H9 (cell line): ENCODE measurements around the gene GAL3ST1. TPM values are rescaled to one million over a fixed set of nuclear protein-coding genes. Genes with fewer than 3 reads are reported as not detected.

Experiments used
- DNase-seq: peaks from one replicate; pipeline ENCODE4 v3.0.0-alpha.2; 2017
- H2AFZ ChIP-seq: one replicate; pipeline ENCODE4 v1.6.1; 2013; ENCODE audit warnings: mild to moderate bottlenecking, low read length, control low read depth, moderate library complexity
- H2AK5ac ChIP-seq: 2 replicates; pipeline ENCODE4 v1.6.1; 2013; ENCODE audit warnings: low read length, control low read depth, mixed read lengths; ENCODE audit not compliant: insufficient read length
- H2BK120ac ChIP-seq: one replicate; pipeline ENCODE4 v1.6.1; 2013; ENCODE audit warnings: low read depth, mild to moderate bottlenecking, low read length, control low read depth, inconsistent platforms; ENCODE audit not compliant: poor library complexity, severe bottlenecking
- H2BK12ac ChIP-seq: 2 replicates; pipeline ENCODE4 v1.6.1; 2013; ENCODE audit warnings: low read length, control low read depth, mixed read lengths, low read depth; ENCODE audit not compliant: insufficient read length
- H2BK15ac ChIP-seq: 2 replicates; pipeline ENCODE4 v1.6.1; 2013; ENCODE audit warnings: low read depth, low read length, control low read depth
- H2BK20ac ChIP-seq: one replicate; pipeline ENCODE4 v1.6.1; 2013; ENCODE audit warnings: low read depth, mild to moderate bottlenecking, low read length, control low read depth, inconsistent platforms; ENCODE audit not compliant: poor library complexity, severe bottlenecking
- H2BK5ac ChIP-seq: 2 replicates; pipeline ENCODE4 v1.6.1; 2013; ENCODE audit warnings: low read length, control low read depth, mixed read lengths; ENCODE audit not compliant: insufficient read length
- H3K14ac ChIP-seq: 2 replicates; pipeline ENCODE4 v1.6.1; 2013; ENCODE audit warnings: low read length, control low read depth; ENCODE audit not compliant: insufficient read depth
- H3K18ac ChIP-seq: 2 replicates; pipeline ENCODE4 v1.6.1; 2013; ENCODE audit warnings: low read depth, mild to moderate bottlenecking, mixed read lengths, low read length, control low read depth; ENCODE audit not compliant: insufficient read length
- H3K23ac ChIP-seq: 2 replicates; pipeline ENCODE4 v1.6.1; 2013; ENCODE audit warnings: low read length, control low read depth, mixed read lengths, low read depth; ENCODE audit not compliant: insufficient read length
- H3K23me2 ChIP-seq: 2 replicates; pipeline ENCODE4 v1.6.1; 2013; ENCODE audit warnings: low read depth, mild to moderate bottlenecking, mixed read lengths, low read length, control low read depth; ENCODE audit not compliant: insufficient read length, poor library complexity, severe bottlenecking
- H3K27ac ChIP-seq: 2 replicates; pipeline ENCODE4 v1.5.1; 2013; ENCODE audit warnings: low read length, control low read depth, mixed read lengths, low read depth; ENCODE audit not compliant: insufficient read length
- H3K27me3 ChIP-seq: 2 replicates; pipeline ENCODE4 v1.6.1; 2013; ENCODE audit warnings: low read length, control low read depth, inconsistent platforms; ENCODE audit not compliant: insufficient read depth
- H3K4ac ChIP-seq: 2 replicates; pipeline ENCODE4 v1.6.1; 2013; ENCODE audit warnings: low read depth, mild to moderate bottlenecking, control low read depth, inconsistent platforms, low read length, moderate library complexity
- H3K4me1 ChIP-seq: 2 replicates; pipeline ENCODE4 v1.6.1; 2013; ENCODE audit warnings: low read length, control low read depth, inconsistent platforms; ENCODE audit not compliant: insufficient read depth
- H3K4me2 ChIP-seq: 2 replicates; pipeline ENCODE4 v1.6.1; 2013; ENCODE audit warnings: low read length, control low read depth, mixed read lengths; ENCODE audit not compliant: insufficient read length, insufficient read depth
- H3K56ac ChIP-seq: 2 replicates; pipeline ENCODE4 v1.6.1; 2013; ENCODE audit warnings: low read depth, mild to moderate bottlenecking, mixed read lengths, low read length, control low read depth; ENCODE audit not compliant: insufficient read length
- H3K79me1 ChIP-seq: 2 replicates; pipeline ENCODE4 v1.6.1; 2013; ENCODE audit warnings: low read depth, mild to moderate bottlenecking, moderate library complexity, low read length, control low read depth, inconsistent platforms; ENCODE audit not compliant: insufficient read depth, poor library complexity, severe bottlenecking
- H3K79me2 ChIP-seq: 2 replicates; pipeline ENCODE4 v1.6.1; 2013; ENCODE audit warnings: low read length, control low read depth, inconsistent platforms; ENCODE audit not compliant: insufficient read depth
- H3K9ac ChIP-seq: 2 replicates; pipeline ENCODE4 v1.6.1; 2013; ENCODE audit warnings: low read length, control low read depth, mixed read lengths; ENCODE audit not compliant: insufficient read length; ENCODE audit errors: extremely low read depth
- H3K9me3 ChIP-seq: one replicate; pipeline ENCODE4 v1.6.1; 2013; ENCODE audit warnings: low read depth, low read length, inconsistent platforms; ENCODE audit not compliant: control insufficient read depth
- H3T11ph ChIP-seq: one replicate; pipeline ENCODE4 v1.6.1; 2013; ENCODE audit warnings: mild to moderate bottlenecking, low read length, control low read depth, inconsistent platforms
- H4K20me1 ChIP-seq: one replicate; pipeline ENCODE4 v1.6.1; 2013; ENCODE audit not compliant: control insufficient read depth, insufficient read length, insufficient read depth
- H4K5ac ChIP-seq: 2 replicates; pipeline ENCODE4 v1.6.1; 2013; ENCODE audit warnings: low read depth, mild to moderate bottlenecking, mixed read lengths, low read length, control low read depth; ENCODE audit not compliant: insufficient read length
- H4K8ac ChIP-seq: replicated peaks from 2 replicates; pipeline ENCODE4 v1.6.1; 2013; ENCODE audit warnings: low read length, control low read depth, mixed read lengths, low read depth; ENCODE audit not compliant: insufficient read length
- H4K91ac ChIP-seq: 2 replicates; pipeline ENCODE4 v1.6.1; 2013; ENCODE audit warnings: low read depth, mild to moderate bottlenecking, moderate library complexity, mixed read lengths, low read length, control low read depth; ENCODE audit not compliant: insufficient read length
- H3K27ac Mint-ChIP-seq, 3 experiments: 2 replicates in 2 of 3; 3 replicates in 1 of 3; pipeline ENCODE4 v1.8.0; 2020 to 2021; ENCODE audit warnings: mixed read lengths in 3 of 3, mild to moderate bottlenecking in 1 of 3, moderate library complexity in 1 of 3
- H3K27me3 Mint-ChIP-seq: 2 replicates; pipeline ENCODE4 v1.8.0; 2021; ENCODE audit warnings: low read depth, mild to moderate bottlenecking, moderate library complexity, mixed read lengths
- H3K36me3 Mint-ChIP-seq, 3 experiments: 2 replicates in 2 of 3; 3 replicates in 1 of 3; pipeline ENCODE4 v1.8.0; 2020 to 2021; ENCODE audit warnings: low read depth in 3 of 3, mixed read lengths in 3 of 3; ENCODE audit not compliant: insufficient read depth in 1 of 3
- H3K4me1 Mint-ChIP-seq, 2 experiments: 2 replicates each; pipeline ENCODE4 v1.8.0; 2020; ENCODE audit warnings: mixed read lengths in 2 of 2
- H3K4me3 Mint-ChIP-seq, 2 experiments: 2 replicates in 1 of 2; 3 replicates in 1 of 2; pipeline ENCODE4 v1.8.0; 2020 to 2021; ENCODE audit warnings: mild to moderate bottlenecking in 2 of 2, mixed read lengths in 2 of 2, moderate library complexity in 1 of 2
- H3K9me3 Mint-ChIP-seq, 2 experiments: 2 replicates in 1 of 2; 3 replicates in 1 of 2; pipeline ENCODE4 v1.8.0; 2020; ENCODE audit warnings: mild to moderate bottlenecking in 2 of 2, mixed read lengths in 2 of 2, moderate library complexity in 1 of 2
- WGBS: extraction: QIAGEN DNeasy Blood & Tissue Kit; methylation state at CpG from one replicate; pipeline ENCODE4 v1.1.7; 2013; ENCODE audit warnings: missing lambda C conversion rate, low lambda C conversion rate, mixed read lengths; ENCODE audit not compliant: insufficient read length; ENCODE audit errors: extremely low coverage; 5-methylcytosine and 5-hydroxymethylcytosine counted together
- total RNA-seq: library from RNA; stranded (reverse); gene quantifications from 2 replicates; pipeline ENCODE4 v1.2.1, GENCODE V29; 2021
- TF ChIP-seq, protein P1 (sequence below): fragments of 200-600 bp; sonication (generic); conservative IDR thresholded peaks from 3 replicates; pipeline ENCODE4 v1.8.0; 2021; ENCODE audit warnings: antibody characterized with exemption, mild to moderate bottlenecking

GAL3ST1 gene
- total RNA-seq, 1 experiment from 2014 or later = 5.1 TPM

DNA sequence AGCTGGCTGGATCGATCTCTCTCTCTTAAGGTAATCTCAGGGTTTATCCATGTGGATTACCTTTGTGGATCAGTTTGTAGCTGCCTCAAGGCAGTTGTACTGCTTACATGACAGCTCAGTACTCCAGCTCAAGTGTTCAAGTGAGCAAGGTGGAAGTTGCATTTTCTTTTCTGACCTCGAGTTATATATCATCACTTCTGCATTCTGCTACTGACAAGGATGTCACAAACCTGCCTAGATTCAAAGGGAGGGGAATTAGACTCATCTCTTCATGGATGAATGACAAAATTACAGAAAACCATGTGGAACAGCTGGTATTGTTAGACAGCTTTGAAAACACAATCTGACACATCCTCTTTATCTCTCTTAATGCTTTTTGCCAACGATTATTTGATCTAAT, 26.5 kb upstream of the GAL3ST1 start:
- no CpG with 5 or more reads among the region's 3 CpGs for WGBS
- no peak overlapping the region for H3K4ac ChIP-seq
- H3K27ac Mint-ChIP-seq = no peak overlapping the region
- H3K27me3 Mint-ChIP-seq = 0 out of 2 replicates have a peak, but pooled peaks cover under 1% of the 10 kb centered on the region
- no peak overlapping the region for H2AFZ ChIP-seq
- H3K79me1 ChIP-seq = no peaks in the 10 kb centered on the region
- no peaks in the 10 kb centered on the region for H4K20me1 ChIP-seq
- H2BK12ac ChIP-seq = no peak overlapping the region
- no peak overlapping the region for H2BK120ac ChIP-seq
- H3K23me2 ChIP-seq = no peaks in the 10 kb centered on the region
- H3K36me3 Mint-ChIP-seq = no peaks in the 10 kb centered on the region; a peak in 1 of 7 replicates
- no peak overlapping the region for H2BK5ac ChIP-seq
- H3K27ac ChIP-seq = no peak overlapping the region
- H3K4me2 ChIP-seq = no peak overlapping the region
- H3K27me3 ChIP-seq = no peaks in the 10 kb centered on the region
- H4K8ac ChIP-seq = no peak overlapping the region
- no peaks in the 10 kb centered on the region for H3K79me2 ChIP-seq
- DNase-seq = no peak
- no peak overlapping the region for H2AK5ac ChIP-seq
- H3K9me3 ChIP-seq = no peaks in the 10 kb centered on the region
- peaks cover 10 to 18% of the 10 kb centered on the region in 2 experiments for H3K4me1 Mint-ChIP-seq
- no peak overlapping the region for H4K5ac ChIP-seq
- no peak overlapping the region for H4K91ac ChIP-seq
- no peak overlapping the region for H2BK15ac ChIP-seq
- H3K9me3 Mint-ChIP-seq = peaks cover 0 to 3% of the 10 kb centered on the region in 2 experiments; a peak in 2 of 5 replicates
- H3K56ac ChIP-seq = no peak overlapping the region
- H3K18ac ChIP-seq = no peak overlapping the region
- no peak overlapping the region for H3T11ph ChIP-seq
- H2BK20ac ChIP-seq = no peak overlapping the region
- H3K23ac ChIP-seq = no peak overlapping the region
- H3K4me1 ChIP-seq = no peaks in the 10 kb centered on the region
- no peak overlapping the region for H3K9ac ChIP-seq
- TF ChIP-seq, protein P1, sequence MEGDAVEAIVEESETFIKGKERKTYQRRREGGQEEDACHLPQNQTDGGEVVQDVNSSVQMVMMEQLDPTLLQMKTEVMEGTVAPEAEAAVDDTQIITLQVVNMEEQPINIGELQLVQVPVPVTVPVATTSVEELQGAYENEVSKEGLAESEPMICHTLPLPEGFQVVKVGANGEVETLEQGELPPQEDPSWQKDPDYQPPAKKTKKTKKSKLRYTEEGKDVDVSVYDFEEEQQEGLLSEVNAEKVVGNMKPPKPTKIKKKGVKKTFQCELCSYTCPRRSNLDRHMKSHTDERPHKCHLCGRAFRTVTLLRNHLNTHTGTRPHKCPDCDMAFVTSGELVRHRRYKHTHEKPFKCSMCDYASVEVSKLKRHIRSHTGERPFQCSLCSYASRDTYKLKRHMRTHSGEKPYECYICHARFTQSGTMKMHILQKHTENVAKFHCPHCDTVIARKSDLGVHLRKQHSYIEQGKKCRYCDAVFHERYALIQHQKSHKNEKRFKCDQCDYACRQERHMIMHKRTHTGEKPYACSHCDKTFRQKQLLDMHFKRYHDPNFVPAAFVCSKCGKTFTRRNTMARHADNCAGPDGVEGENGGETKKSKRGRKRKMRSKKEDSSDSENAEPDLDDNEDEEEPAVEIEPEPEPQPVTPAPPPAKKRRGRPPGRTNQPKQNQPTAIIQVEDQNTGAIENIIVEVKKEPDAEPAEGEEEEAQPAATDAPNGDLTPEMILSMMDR = no peak
- no peak overlapping the region for H3K14ac ChIP-seq
- no peak overlapping the region for H3K4me3 Mint-ChIP-seq
